ENCODE measurements around the gene LAS1L.

GRCh38 chrX:65576160-65576559 lies 41.6 kb upstream of the LAS1L start:
- TF ChIP-seq CTCF (IDR thresholded peaks at IDR 0.05; ENCODE audit: extremely low read depth in 1 of 2, insufficient read depth in 1 of 2, low read depth in 1 of 2, low read length in 2 of 2): no peak
- no peak for TF ChIP-seq MYC (IDR thresholded peaks at IDR 0.05; ENCODE audit: low read depth, low read length)

Data from endothelial cell of umbilical vein (primary cell).